Smooth muscle cell of the brain vasculature (primary cell): ENCODE data around the gene TBX5.

Source experiments
- DNase-seq: peaks from one replicate; pipeline ENCODE4 v3.0.0-alpha.2; 2012; ENCODE audit warnings: low read depth, low spot score

The TBX5 gene

DNA sequence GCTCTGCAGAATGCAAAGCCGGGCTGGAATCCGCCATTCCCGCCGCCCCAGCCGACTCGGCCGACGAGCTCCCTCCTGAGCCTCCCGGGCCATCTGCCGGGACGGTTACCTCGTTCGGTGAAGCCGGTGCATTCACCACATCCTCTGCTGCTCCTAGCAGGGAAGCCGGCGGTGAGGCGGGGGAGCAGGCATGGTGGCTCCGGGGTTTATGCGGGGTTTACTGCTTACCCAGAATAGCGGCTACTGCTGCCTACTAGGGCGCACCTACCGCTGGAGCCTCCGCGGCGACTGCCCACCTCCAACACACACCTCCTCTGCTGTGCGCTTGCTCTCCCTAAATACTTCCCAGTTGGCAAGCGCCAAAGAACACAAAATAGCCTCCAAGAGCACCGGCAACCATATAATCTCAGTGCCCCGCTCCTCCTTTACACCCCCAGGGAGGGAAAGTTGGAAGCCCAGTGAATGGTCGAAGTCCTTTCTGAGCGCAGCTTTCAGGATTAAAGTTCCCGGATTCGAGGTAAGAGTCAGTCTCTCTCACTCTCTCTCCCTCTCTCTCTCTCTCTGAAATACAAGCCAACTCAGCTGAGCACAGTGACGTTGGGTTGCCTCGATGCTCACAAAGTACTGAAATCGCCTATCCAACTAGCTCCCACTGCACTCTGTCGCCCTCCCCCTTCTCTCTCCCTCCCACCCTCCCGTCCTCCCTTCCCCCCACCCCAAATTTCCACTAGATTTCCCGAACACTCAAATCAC lies at the start of gene TBX5:
TBX5 (minus strand) TSS at position 626 of the 753 bp plus-strand sequence. CDS start 2,246 bp downstream, outside the sequence.
- no peak for DNase-seq

- no peak for DNase-seq
These were observed 45.7 kb upstream of the TBX5 start for GRCh38 chr12:114451657-114452056.

DNA sequence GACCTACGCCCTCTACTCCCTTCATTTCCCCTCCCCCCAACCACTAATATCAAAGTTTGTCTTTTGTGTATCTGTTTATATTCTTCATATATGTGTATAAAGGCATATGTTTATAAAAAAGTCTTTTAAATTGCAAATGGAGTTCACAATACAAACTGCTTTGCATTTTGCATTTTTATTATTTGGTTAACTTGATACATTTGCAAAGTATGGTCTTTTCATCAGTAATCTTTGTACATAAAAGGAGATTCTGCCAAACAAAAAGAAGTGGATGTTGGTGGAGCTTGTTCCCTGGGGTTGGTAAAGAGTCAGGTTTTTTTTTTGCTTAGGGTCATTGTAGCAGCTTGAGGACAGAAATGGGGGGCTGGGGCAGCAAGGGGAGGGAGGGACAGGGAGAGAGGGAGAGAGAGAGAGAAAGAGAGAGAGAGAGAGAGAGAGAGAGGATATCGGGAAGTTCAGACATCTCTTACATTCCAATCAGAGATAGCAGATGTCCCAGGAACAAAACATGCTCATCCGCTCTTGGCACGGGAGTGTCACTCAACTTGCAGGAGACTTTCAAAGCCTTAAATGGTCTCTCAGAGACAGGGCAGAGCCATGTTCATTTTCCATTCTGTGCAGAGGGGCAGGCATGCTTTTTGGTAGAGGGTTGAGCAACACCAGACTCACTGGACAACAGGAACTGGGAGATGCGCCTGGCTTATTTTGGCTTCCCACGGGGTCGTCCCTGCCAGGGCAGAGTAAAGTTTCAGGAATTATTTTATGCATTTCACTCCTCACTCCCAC lies 44.8 kb upstream of the TBX5 start:
- DNase-seq = no peak

- no peak for DNase-seq
These were observed 44.1 kb upstream of the TBX5 start for GRCh38 chr12:114450019-114450418.

DNA sequence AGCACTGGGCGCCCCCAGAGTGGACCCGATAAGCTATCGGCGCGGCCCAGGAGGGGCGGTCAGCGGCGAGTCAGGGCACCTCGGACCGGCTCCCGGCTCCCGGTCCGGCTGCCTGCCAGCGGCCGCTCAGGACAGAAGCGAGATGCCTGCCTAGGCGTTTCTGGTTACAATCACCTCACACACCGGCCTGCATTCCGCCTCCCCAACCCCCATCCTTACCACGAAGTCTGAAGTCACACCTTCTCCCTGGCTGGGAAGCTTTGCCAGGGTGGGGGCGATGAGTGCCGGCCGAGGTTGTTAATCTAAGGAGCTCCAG lies 42.6 kb upstream of the TBX5 start:
- no peak for DNase-seq

DNA sequence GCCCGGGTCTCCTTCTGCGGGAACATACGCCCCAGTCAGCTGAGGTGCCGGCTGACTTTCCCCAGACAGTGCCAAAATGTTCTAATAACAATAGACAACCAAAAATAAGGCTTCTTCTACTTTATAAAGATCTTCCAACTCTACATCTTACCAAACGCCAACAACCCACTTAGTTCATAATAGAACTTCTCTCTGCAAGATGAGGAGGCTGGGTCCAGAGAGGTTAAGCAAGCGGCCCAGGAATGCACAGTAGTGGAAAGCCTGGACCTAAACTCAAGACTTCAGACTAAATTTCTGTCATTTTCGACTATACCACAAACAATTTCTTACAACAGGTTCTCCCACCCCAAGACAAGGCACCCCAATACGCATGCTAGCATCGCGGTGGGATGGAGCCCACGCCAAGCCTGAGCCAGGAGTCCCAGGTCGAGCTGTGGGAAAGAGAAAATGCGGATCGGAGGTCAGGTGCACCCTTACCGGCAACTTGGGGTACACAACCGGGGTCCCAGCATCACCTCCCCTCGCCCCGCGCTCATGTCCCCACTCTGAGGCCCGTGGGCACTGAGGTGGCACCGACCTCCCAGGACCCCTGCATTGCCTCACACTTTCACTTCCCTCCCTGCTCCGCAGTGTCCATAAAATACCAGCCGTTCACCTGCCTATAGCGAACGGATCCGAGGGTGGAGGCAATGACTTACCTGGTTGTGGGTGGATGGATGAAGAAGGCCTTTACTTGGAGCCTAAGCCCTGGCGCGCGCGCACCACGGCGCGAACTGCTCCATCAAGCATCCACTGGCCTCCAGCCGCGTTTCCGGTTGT lies 42.1 kb upstream of the TBX5 start:
- no peak for DNase-seq

DNA sequence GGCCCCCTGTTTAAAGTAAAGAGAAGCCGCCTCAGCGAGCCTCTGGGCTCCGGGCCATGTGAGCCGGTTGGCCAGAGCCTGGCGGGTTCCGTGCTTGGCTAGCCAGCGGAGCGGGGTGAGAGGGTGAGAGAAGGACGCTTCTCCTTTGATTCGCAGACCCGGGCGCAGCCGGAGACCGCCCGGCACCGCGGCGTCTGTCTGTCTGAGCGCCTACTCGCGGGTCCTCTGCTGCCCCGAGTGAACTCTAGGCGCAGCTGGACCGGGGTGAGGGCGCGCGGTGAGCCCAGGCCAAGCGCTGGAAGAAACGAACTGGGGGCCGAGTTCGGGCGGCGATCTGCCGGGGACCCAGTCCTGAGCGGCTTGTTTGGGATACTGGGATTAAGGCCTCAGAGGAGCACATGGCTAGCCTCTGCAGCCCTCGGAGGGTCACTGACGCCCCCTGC lies 41.4 kb upstream of the TBX5 start:
- no peak for DNase-seq

GRCh38 chr12:114445401-114446323 lies 39.7 kb upstream of the TBX5 start:
- no peak for DNase-seq

- no peak for DNase-seq
These were observed 38.7 kb upstream of the TBX5 start for GRCh38 chr12:114444422-114445279.

- no peak for DNase-seq
These were observed 37.9 kb upstream of the TBX5 start for GRCh38 chr12:114443607-114444421.

DNA sequence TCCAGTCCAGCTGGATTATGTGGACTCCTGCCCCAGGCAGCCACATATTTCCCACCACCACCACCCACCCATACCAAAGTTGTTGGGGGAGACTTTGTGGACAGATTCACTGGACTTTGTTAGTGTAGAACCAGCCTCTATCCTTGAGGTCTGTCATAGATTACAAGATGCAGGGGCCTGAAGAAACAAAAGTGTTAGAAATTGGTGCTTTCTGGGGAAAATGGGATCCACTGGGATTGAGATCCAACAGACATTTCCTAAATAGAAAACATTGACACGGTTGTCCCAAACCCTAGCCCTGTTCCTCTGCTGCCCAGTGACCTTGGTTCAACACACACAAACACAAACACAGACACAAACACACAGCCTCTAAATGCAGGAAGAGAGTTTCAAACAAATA lies 36.6 kb upstream of the TBX5 start:
- DNase-seq = no peak

DNA sequence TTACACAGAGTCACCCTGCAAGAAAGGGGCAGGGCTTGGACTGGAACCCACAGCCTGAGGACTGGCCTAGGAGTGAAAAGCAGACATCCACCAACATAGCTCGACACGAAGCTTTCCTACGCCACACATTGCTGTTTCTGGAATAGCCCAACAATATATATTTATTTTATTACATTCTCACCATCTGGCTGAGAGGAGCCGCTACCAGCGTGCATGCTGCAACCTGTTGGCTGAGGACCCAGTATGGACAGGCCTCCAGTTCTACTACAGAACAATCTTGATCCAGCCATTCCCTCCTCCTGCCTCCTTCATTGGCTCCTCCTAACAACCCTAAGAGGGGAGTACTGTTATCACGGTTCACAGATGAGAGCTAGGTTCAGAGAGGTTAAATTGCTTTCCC lies 35.6 kb upstream of the TBX5 start:
- no peak for DNase-seq

- no peak for DNase-seq
These were observed 35.1 kb upstream of the TBX5 start for GRCh38 chr12:114441039-114441383.

- no peak for DNase-seq
These were observed 34.5 kb upstream of the TBX5 start for GRCh38 chr12:114440270-114441038.

GRCh38 chr12:114439817-114440216 lies 33.9 kb upstream of the TBX5 start:
- DNase-seq = no peak

DNA sequence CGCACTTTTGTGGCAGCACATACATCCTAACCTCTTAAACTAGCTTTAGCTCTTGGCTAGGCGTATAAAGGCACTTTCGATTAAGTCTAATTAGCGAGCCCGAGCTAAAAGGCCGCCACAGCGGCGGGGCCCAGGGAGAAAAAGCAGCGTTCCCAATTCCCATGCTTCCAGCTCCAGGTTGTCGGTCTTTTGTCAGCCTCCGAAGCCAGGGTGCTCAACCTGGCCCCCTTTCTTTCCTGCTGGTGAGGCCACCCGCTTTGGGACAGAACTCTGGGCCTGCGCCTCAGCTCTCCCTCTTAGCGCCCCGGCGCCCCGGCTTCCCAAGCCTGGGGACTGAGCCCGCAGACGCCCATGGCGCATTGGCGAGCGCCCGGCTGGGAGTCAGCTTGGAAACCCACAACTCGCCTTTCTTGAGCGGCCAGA lies 33.3 kb upstream of the TBX5 start:
- no peak for DNase-seq

- no peak for DNase-seq
These were observed 32.8 kb upstream of the TBX5 start for GRCh38 chr12:114438635-114439256.

GRCh38 chr12:114434341-114434740 lies 28.4 kb upstream of the TBX5 start:
- no peak for DNase-seq
